PC-3 (cell line): ENCODE data around the gene SUMF2.
"Not testable (repeated sequence)": the region's sequence is repeated elsewhere in the genome, so short reads cannot be mapped to it uniquely, and the experiment has no call there.

Experiments
- CTCF ChIP-seq: fragments of 300-600 bp; sonication (generic); conservative IDR thresholded peaks from 2 replicates; pipeline ENCODE4 v1.5.1; 2017; ENCODE audit warnings: antibody characterized with exemption, low read depth, mild to moderate bottlenecking, low read length
- EZH2 ChIP-seq: fragments of 300-600 bp; sonication (generic); IDR thresholded peaks from one replicate; pipeline ENCODE4 v1.6.1; 2017; ENCODE audit warnings: antibody characterized with exemption, mild to moderate bottlenecking, low read length; ENCODE audit not compliant: unreplicated experiment
- EZH2phosphoT487 ChIP-seq: fragments of 300-600 bp; sonication (generic); IDR thresholded peaks from 2 replicates; pipeline ENCODE4 v1.6.1; 2018; ENCODE audit warnings: mild to moderate bottlenecking, antibody characterized with exemption, low read length, borderline replicate concordance

DNA sequence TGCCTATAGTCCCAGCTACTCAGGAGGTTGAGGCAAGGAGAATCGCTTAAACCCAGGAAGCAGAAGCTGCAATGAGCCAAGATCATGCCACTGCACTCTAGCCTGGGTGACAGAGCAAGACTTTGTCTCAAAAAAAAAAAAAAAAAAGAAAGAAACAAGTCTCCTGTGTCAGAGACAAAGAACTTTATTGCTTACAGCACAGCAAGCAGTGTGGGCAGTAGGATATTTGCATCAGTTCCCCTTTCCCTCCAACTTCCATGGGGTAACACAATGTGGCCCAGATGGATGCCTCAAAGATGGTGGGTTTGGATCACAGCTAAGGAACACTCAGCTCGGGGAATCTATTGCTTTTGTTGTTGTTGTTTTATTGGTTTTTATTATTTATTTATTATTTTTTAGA lies 18.3 kb upstream of the SUMF2 start:
- not testable (repeated sequence) for TF ChIP-seq CTCF, EZH2phosphoT487, EZH2
